Right forelimb (tissue), 1 donor: ENCODE data around the gene FBXO40.
"Not testable (repeated sequence)": the region's sequence is repeated elsewhere in the genome, so short reads cannot be mapped to it uniquely, and the experiment has no call there.

ENCODE experiments used
- DNase-seq: peaks from one replicate; pipeline ENCODE4 v3.0.0-alpha.2; 2018

FBXO40 gene, protein sequence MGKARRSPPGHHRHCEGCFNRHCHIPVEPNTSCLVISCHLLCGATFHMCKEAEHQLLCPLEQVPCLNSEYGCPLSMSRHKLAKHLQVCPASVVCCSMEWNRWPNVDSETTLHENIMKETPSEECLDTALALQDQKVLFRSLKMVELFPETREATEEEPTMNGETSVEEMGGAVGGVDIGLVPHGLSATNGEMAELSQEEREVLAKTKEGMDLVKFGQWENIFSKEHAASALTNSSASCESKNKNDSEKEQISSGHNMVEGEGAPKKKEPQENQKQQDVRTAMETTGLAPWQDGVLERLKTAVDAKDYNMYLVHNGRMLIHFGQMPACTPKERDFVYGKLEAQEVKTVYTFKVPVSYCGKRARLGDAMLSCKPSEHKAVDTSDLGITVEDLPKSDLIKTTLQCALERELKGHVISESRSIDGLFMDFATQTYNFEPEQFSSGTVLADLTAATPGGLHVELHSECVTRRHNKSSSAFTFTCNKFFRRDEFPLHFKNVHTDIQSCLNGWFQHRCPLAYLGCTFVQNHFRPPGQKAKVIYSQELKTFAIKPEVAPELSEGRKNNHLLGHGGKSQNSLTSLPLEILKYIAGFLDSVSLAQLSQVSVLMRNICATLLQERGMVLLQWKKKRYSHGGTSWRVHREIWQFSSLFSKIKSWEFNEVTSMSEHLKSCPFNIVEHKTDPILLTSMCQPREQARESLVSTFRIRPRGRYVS

DNA sequence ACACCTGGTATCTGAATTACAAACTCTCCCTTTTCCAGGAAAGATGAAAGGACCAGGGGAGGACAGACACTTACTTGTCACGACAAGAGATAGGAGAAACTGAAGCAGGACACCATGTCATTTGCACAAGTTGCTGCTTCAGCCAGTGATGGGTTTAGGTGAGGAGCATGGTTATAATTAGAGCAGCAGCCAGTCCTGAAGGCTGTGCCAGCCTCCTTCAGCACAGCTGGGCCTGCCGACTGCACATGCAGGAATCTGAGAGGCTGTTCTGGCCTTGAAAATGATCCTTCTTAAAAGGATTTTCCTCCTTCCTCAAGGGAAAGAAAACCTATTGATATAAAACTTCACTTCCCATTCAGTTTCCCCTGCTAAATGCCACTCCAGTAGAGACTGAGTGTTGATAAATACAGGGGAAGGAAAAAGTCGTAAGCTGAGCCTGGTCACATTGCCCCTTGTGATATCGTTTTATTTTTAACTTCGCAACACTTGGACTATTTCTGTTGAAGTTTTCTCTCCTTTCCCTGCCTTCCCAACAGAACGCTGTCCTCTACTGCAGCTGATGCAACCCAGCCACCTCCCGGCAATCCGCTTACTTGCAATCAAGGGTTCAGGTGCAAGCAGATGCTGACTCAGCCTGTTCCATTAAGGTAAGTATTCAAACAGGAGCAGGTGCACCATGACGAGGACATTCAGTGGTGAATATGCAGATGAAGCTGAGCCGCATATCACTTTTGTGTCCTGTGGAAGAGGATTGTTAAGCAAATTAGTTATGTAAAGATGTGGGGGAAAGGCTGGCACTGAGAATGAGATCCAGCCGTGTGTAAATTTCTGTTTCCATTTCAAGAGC is at the start of gene FBXO40:
TSS of gene FBXO40 (plus strand) at position 524 of the 847 bp plus-strand sequence. CDS start 27,197 bp downstream, outside the sequence.
- DNase-seq = no peak

DNA sequence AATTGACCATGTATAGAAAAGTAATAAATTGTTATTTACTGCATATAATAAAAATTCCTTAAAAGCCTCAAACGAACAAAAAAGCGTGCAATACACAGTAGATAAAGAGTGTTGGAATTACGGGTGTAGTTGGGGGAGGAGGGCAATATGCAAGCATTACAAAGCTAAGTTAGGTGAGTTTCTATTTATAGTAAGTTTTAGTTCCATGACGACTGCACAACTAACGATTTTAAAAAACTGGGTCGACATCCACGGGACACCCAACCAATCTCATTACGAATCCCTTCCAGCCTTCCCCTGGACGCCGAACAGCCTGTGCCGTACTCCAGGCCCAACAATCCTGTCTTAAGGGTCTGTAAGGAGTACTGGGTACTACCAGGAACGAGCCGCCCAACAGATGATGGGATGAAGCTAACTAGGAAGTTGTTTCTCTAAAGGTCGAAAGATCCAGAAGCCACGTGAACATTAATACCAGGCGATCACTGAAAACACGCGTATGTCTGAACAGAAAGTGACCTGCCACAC is 48.1 kb upstream of the FBXO40 start:
- no peak for DNase-seq

GRCh38 chr3:121545574-121546455 is 47.4 kb upstream of the FBXO40 start, which contains the start of gene POLQ:
Gene POLQ (minus strand): TSS chr3:121545988. CDS start chr3:121545877, 111 bp downstream.
- peak; percentile 90 for DNase-seq

GRCh38 chr3:121552379-121552778 is 40.8 kb upstream of the FBXO40 start:
- no peak for DNase-seq

DNA sequence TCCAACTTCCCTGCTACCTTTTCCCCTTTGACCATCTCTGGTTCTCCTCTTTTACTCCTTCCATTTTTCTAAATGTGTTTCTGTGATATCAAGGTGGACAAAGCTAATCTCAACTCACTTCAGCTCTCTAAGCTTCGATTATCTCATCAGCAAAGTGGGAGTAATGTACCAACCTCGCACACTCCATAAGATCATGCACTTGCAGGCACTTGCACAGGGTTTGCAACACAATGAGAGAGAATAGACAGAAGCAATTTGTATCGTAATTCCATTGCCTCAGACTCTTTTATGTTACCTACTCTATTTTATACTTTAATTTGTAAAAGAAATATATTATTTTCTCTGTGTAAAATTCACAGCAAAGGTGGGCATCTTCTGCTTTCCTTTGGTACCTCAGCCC is 40.4 kb upstream of the FBXO40 start:
- no peak for DNase-seq

DNA sequence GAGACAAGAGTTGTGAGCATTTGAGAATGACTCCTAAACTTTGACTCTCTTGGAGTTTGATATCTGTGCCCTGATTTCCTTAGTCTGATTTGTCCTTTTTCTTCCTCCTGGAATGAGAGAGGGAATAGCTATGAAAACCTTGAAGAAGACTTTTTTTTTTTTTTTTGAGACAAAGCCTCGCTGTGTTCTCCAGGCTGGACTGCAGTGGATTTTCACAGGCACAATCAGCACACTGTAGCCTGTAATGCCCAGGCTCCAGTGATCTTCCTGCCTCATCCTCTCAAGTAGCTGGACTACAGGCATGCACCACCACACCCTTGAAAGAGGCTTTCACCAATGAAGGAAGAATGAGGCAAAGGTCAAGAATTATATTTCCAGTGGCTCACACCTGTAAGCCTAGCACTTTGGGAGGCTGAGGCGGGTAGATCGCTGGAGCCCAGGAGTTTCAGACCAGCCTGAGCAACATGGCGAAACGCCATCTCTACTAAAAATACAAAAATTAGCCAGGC is 35.7 kb upstream of the FBXO40 start:
- DNase-seq = no peak

GRCh38 chr3:121562148-121562547 is 31.0 kb upstream of the FBXO40 start:
- DNase-seq = no peak

- DNase-seq = no peak
These were observed 26.4 kb upstream of the FBXO40 start for GRCh38 chr3:121566773-121567172.

- no peak for DNase-seq
These were observed 25.5 kb upstream of the FBXO40 start, which contains the start of gene ARGFX for GRCh38 chr3:121567649-121568048. Gene ARGFX (plus strand): TSS chr3:121567949. CDS start chr3:121570714, 2,765 bp downstream.

DNA sequence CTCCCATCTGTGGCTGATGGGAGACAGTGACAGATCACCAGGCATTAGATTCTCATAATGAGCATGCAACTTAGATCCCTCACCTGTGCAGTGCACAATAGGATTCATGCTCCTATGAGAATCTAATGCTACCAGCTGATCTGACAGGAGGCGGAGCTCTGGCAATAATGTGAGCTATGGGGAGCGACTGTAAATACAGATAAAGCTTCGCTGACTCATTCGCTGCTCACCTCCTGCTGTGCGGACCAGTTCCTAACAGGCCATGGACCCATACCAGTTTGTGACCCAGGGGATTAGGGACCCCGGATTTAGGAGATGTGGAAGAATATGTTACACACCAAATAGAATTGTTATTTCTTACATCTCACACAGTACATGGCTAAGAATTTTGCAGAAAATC is 18.7 kb upstream of the FBXO40 start:
- no peak for DNase-seq

DNA sequence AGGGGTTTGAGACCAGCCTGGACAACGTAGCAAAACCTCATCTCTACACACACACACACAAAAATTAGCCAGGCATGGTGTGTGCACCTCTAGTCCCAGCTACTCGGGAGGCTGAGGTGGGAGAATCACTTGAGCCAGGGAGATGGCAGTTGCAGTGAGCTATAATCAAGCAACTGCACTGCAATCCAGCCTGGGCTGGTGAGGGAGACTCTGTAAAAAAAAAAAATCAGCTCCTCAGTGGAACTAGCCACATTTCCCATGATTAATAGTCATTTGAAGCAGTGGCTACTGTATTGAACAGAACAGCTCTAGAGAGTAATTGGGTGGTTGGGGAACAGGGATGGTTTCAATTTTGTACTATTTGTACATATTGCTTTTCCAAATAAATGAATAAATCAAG is 11.5 kb upstream of the FBXO40 start:
- DNase-seq = no peak

DNA sequence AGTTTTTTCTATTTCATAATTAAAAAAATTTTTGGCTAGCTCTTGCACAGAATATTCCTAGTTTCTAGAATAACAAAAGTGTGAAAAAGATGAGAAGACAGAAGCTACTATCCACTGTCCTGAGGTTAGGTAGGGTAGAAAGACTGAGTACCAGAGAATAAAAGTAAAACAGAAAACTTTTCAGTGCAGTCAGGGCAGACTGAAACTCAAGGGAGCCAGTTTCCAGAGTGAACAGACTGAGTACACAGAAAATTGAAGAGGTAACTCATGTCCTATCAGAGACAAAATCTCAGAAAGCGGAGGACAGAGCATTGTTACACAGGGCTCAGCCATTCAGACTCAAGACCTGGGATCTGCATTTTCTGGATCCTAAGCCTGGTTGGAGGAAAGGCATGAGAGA is 8.8 kb upstream of the FBXO40 start:
- DNase-seq = no peak

GRCh38 chr3:121593806-121594205 is 627 bp downstream of the FBXO40 start:
- not testable (repeated sequence) for DNase-seq

DNA sequence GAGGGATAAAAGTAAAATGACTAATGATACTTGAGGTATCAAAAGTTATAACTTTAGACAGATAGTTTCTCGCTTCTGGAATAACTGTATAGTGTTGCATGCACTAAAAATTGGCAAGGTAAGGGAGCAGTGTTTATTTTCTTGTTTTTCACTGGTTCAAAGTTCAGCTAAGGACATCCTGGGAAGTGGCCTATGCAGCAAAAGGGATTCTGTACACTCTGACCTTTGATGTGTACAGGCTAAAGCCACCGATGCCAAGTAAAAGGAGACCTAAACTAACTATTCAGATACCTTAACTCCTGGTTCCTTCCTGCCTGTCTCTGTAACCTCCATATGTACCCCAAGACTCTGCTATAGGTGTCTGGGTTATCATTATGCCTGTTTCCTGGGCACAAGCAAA is 1.7 kb downstream of the FBXO40 start:
- no peak for DNase-seq

- DNase-seq = no peak
These were observed 2.7 kb downstream of the FBXO40 start for GRCh38 chr3:121595765-121596406.

DNA sequence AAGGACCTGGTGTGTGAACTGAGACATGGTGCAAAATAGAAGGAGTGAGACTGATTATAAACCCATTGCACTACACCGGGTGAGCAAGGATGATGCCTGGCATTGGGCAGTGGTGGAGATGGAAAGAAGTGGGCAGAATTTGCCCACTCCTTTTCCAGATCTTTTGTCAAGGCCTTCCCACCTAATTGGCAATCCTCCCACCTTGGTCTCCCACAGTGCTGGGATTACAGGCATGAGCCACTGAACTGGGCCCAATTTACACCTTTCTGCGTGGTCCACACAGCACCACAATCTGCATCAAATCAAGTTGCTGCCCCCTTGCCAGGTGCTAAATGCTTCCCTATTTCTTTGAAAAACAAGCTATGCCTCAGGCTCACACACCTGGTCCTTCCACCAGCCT is 5.4 kb downstream of the FBXO40 start:
- DNase-seq = no peak

DNA sequence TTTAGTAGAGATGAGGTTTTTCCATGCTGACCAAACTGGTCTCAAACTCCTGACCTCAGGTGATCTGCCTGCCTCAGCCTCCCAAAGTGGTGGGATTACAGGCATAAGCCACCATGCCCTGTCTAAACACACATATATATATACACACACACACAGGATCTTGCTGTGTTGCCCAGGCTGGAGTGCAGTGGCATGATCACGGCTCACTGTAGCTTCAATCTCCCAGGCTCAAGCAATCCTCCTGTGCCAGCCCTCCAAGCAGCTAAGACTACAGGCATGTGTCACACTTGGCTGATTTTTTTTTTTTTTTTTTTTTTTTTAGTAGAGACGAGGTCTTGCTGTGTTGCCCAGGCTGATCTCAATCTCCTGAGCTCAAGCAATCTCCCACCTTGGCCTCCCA is 6.7 kb downstream of the FBXO40 start:
- DNase-seq = not testable (repeated sequence)

- DNase-seq = no peak
These were observed 8.1 kb downstream of the FBXO40 start for GRCh38 chr3:121601212-121601812.

DNA sequence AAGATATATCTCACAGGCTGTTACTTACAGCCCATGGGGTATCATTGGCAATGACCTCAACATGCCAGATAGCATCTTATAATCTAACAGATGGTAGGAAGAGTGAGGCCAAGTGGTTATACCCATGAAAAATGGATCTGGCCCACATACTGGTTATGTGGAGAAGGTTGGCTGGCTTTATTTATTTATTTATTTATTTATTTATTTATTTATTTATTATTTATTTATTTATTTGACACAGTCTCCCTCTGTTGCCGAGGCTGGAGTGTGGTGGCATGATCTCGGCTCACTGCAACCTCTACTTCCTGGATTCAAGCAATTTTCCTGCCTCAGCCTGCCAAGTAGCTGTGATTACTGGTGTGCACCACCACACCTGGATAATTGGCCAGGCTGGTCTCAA is 11.6 kb downstream of the FBXO40 start:
- no peak for DNase-seq

- no peak for DNase-seq
These were observed 12.9 kb downstream of the FBXO40 start for GRCh38 chr3:121606106-121606505.

- no peak for DNase-seq
These were observed 26.5 kb downstream of the FBXO40 start for GRCh38 chr3:121619691-121620090.
